ENCODE data around the gene COBLL1.

DNA sequence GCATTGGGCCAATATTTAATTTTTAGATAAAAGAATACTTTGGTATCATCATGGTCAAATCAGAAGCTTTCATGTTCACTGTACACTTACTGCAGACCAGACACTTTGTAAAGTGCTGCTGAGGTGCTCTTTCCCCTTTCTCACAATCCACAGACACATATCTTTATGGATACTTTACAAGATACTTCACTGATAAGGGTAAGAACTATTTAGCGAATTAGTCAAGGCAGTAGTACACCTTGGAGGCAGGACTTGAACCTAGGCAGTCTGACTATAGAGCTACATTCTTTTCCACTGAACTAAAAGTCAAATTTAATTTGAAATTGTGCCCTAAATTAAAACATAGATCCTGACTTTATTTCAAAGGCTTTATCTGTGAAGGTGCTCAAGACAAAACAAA is 60.2 kb downstream of the COBLL1 start:
- TF ChIP-seq, protein P1, sequence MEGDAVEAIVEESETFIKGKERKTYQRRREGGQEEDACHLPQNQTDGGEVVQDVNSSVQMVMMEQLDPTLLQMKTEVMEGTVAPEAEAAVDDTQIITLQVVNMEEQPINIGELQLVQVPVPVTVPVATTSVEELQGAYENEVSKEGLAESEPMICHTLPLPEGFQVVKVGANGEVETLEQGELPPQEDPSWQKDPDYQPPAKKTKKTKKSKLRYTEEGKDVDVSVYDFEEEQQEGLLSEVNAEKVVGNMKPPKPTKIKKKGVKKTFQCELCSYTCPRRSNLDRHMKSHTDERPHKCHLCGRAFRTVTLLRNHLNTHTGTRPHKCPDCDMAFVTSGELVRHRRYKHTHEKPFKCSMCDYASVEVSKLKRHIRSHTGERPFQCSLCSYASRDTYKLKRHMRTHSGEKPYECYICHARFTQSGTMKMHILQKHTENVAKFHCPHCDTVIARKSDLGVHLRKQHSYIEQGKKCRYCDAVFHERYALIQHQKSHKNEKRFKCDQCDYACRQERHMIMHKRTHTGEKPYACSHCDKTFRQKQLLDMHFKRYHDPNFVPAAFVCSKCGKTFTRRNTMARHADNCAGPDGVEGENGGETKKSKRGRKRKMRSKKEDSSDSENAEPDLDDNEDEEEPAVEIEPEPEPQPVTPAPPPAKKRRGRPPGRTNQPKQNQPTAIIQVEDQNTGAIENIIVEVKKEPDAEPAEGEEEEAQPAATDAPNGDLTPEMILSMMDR (IDR thresholded peaks at IDR 0.05; ENCODE audit: low read depth, low read length), result no peak
- TF ChIP-seq POLR2A (IDR thresholded peaks at IDR 0.05; ENCODE audit: extremely low read depth, insufficient read length), result no peak
- TF ChIP-seq, protein P2, sequence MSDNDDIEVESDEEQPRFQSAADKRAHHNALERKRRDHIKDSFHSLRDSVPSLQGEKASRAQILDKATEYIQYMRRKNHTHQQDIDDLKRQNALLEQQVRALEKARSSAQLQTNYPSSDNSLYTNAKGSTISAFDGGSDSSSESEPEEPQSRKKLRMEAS (IDR thresholded peaks at IDR 0.05; ENCODE audit: low read depth, low read length), result no peak
